DOHH2 (cell line): ENCODE data around the gene SLC10A3.

Source experiments
- H3F3A ChIP-seq: fragments of 200-600 bp; sonication (generic), shearing (Covaris generic); 2 replicates; pipeline ENCODE4 v1.6.0; 2016; ENCODE audit warnings: antibody characterized with exemption, mild to moderate bottlenecking; ENCODE audit not compliant: control insufficient read depth, insufficient read depth
- H3K27ac ChIP-seq: fragments of 200-600 bp; sonication (generic); 2 replicates; pipeline ENCODE4 v1.5.1; 2014; ENCODE audit warnings: low read depth, mild to moderate bottlenecking, low read length, moderate library complexity
- H3K27me3 ChIP-seq: fragments of 200-600 bp; sonication (generic); 2 replicates; pipeline ENCODE4 v1.6.1; 2014; ENCODE audit warnings: mild to moderate bottlenecking, low read length, mixed read lengths; ENCODE audit not compliant: control insufficient read depth
- H3K36me3 ChIP-seq: fragments of 200-600 bp; sonication (generic); 2 replicates; pipeline ENCODE4 v1.6.1; 2014; ENCODE audit warnings: mild to moderate bottlenecking, low read length, moderate library complexity, mixed read lengths; ENCODE audit not compliant: control insufficient read depth
- H3K4me1 ChIP-seq: fragments of 200-600 bp; sonication (generic); 2 replicates; pipeline ENCODE4 v1.6.1; 2014; ENCODE audit warnings: mild to moderate bottlenecking, low read length, mixed read lengths; ENCODE audit not compliant: control insufficient read depth
- H3K4me2 ChIP-seq: fragments of 200-600 bp; sonication (generic); 2 replicates; pipeline ENCODE4 v1.6.0; 2014; ENCODE audit warnings: mild to moderate bottlenecking, low read length, moderate library complexity
- H3K4me3 ChIP-seq: fragments of 200-600 bp; sonication (generic); 2 replicates; pipeline ENCODE4 v1.5.1; 2014; ENCODE audit warnings: mild to moderate bottlenecking, low read length, mixed read lengths
- H3K79me2 ChIP-seq: fragments of 200-600 bp; sonication (generic); 2 replicates; pipeline ENCODE4 v1.6.1; 2014; ENCODE audit warnings: mild to moderate bottlenecking, low read length, mixed read lengths; ENCODE audit not compliant: control insufficient read depth
- H3K9me2 ChIP-seq: fragments of 200-600 bp; sonication (generic); replicated peaks from 2 replicates; pipeline ENCODE4 v1.6.1; 2014; ENCODE audit warnings: mild to moderate bottlenecking, low read length, mixed read lengths; ENCODE audit not compliant: control insufficient read depth
- H3K9me3 ChIP-seq: fragments of 200-600 bp; sonication (generic); 2 replicates; pipeline ENCODE4 v1.6.1; 2014; ENCODE audit warnings: antibody characterized with exemption, low read length, mixed read lengths; ENCODE audit not compliant: control insufficient read depth, insufficient read depth
- H4K20me1 ChIP-seq: fragments of 200-600 bp; sonication (generic); 2 replicates; pipeline ENCODE4 v1.6.0; 2014; ENCODE audit warnings: low read depth, mild to moderate bottlenecking, antibody characterized with exemption, low read length, moderate library complexity; ENCODE audit not compliant: control insufficient read depth, insufficient read depth
- CTCF ChIP-seq: fragments of 200-600 bp; sonication (generic); IDR thresholded peaks from one replicate; pipeline ENCODE4 v1.5.1; 2014; ENCODE audit warnings: antibody characterized with exemption, mild to moderate bottlenecking, low read depth, low read length; ENCODE audit not compliant: poor library complexity, severe bottlenecking
- EZH2phosphoT487 ChIP-seq: fragments of 200-600 bp; sonication (generic); IDR thresholded peaks from 2 replicates; pipeline ENCODE4 v1.6.1; 2017; ENCODE audit warnings: borderline replicate concordance, mild to moderate bottlenecking, antibody characterized with exemption, low read length, moderate library complexity, mixed read lengths

SLC10A3 gene, protein sequence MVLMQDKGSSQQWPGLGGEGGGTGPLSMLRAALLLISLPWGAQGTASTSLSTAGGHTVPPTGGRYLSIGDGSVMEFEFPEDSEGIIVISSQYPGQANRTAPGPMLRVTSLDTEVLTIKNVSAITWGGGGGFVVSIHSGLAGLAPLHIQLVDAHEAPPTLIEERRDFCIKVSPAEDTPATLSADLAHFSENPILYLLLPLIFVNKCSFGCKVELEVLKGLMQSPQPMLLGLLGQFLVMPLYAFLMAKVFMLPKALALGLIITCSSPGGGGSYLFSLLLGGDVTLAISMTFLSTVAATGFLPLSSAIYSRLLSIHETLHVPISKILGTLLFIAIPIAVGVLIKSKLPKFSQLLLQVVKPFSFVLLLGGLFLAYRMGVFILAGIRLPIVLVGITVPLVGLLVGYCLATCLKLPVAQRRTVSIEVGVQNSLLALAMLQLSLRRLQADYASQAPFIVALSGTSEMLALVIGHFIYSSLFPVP

GRCh38 chrX:154490414-154491083, at the start of gene SLC10A3:
SLC10A3 (minus strand) TSS chrX:154490629; CDS start chrX:154488940, 1,689 bp downstream.
- peaks cover 41% of the 10 kb centered on the region for H3K79me2 ChIP-seq
- H3K27me3 ChIP-seq: no peaks in the 10 kb centered on the region
- peak within 1 kb of the TSS; percentile 67 for H3K27ac ChIP-seq
- H3K9me2 ChIP-seq: no peaks in the 10 kb centered on the region
- H3K36me3 ChIP-seq: peaks cover 12% of the 10 kb centered on the region
- no peaks in the 10 kb centered on the region for H3K9me3 ChIP-seq
- no peak for TF ChIP-seq CTCF
- no peak for TF ChIP-seq EZH2phosphoT487
- peaks cover 37% of the 10 kb centered on the region for H3K4me1 ChIP-seq
- H4K20me1 ChIP-seq: no peaks in the 10 kb centered on the region
- peak within 1 kb of the TSS; percentile 92 for H3K4me3 ChIP-seq
- H3F3A ChIP-seq: no peaks in the 10 kb centered on the region
- peak within 1 kb of the TSS; percentile 90 for H3K4me2 ChIP-seq

DNA sequence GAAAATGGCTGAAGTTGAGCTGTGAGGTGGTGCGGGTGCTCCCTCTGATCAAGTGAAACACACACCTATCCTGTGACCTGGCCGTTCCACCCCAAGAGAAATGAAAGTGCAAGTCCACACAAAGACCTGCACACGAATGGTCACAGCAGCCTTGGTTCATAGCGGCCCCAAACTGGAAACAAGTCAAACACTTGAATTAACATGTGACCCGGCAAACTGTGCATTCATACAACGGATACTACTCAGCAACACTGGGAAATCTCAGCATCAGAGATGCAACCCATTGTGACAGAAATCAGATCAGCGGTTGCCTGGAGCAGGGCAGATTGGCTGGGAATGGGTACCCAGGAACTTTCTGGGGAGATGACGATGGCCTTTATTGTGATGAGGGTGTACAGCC, 48.6 kb upstream of the SLC10A3 start:
- peaks cover 5% of the 10 kb centered on the region for H3K4me1 ChIP-seq
- TF ChIP-seq CTCF: no peak
- TF ChIP-seq EZH2phosphoT487: no peak
- no peaks in the 10 kb centered on the region for H3K9me2 ChIP-seq
- H3K27me3 ChIP-seq: no peaks in the 10 kb centered on the region
- no peaks in the 10 kb centered on the region for H4K20me1 ChIP-seq
- no peak overlapping the region for H3K27ac ChIP-seq
- H3K4me2 ChIP-seq: no peak overlapping the region
- H3K4me3 ChIP-seq: no peak overlapping the region
- H3F3A ChIP-seq: no peaks in the 10 kb centered on the region
- peaks cover 18% of the 10 kb centered on the region for H3K36me3 ChIP-seq
- H3K79me2 ChIP-seq: no peaks in the 10 kb centered on the region
- H3K9me3 ChIP-seq: no peaks in the 10 kb centered on the region

GRCh38 chrX:154535892-154536291, 45.5 kb upstream of the SLC10A3 start:
- no peak overlapping the region for H3K4me3 ChIP-seq
- H3F3A ChIP-seq: no peaks in the 10 kb centered on the region
- peaks cover 21% of the 10 kb centered on the region for H3K36me3 ChIP-seq
- no peaks in the 10 kb centered on the region for H3K9me2 ChIP-seq
- H3K27me3 ChIP-seq: no peaks in the 10 kb centered on the region
- TF ChIP-seq CTCF (no peak), EZH2phosphoT487 (no peak)
- H3K4me2 ChIP-seq: no peak overlapping the region
- no peaks in the 10 kb centered on the region for H3K79me2 ChIP-seq
- no peaks in the 10 kb centered on the region for H3K9me3 ChIP-seq
- H3K27ac ChIP-seq: no peak overlapping the region
- peaks cover 5% of the 10 kb centered on the region for H3K4me1 ChIP-seq
- no peaks in the 10 kb centered on the region for H4K20me1 ChIP-seq
